ENCODE results near the gene GRIK1.

GRIK1 gene

GRCh38 chr21:29825345-29825744, 114.5 kb downstream of the GRIK1 start:
- no peak overlapping the region for H3K4me3 ChIP-seq (ENCODE audit: low read depth, low read length)
- TF ChIP-seq CTCF (IDR thresholded peaks at IDR 0.05; ENCODE audit: low read depth, low read length): no peak

GRCh38 chr21:29822064-29822463, 117.7 kb downstream of the GRIK1 start:
- TF ChIP-seq CTCF (IDR thresholded peaks at IDR 0.05; ENCODE audit: low read depth, low read length): no peak
- H3K4me3 ChIP-seq (ENCODE audit: low read depth, low read length): no peak overlapping the region

- no peak overlapping the region for H3K4me3 ChIP-seq (ENCODE audit: low read depth, low read length)
- no peak for TF ChIP-seq CTCF (IDR thresholded peaks at IDR 0.05; ENCODE audit: low read depth, low read length)
These were observed 118.6 kb downstream of the GRIK1 start for GRCh38 chr21:29821230-29821629.

GRCh38 chr21:29819675-29820326, 120.0 kb downstream of the GRIK1 start:
- no peak overlapping the region for H3K4me3 ChIP-seq (ENCODE audit: low read depth, low read length)
- no peak for TF ChIP-seq CTCF (IDR thresholded peaks at IDR 0.05; ENCODE audit: low read depth, low read length)

GRCh38 chr21:29818383-29818921, 121.3 kb downstream of the GRIK1 start:
- H3K4me3 ChIP-seq (ENCODE audit: low read depth, low read length): no peak overlapping the region
- TF ChIP-seq CTCF (IDR thresholded peaks at IDR 0.05; ENCODE audit: low read depth, low read length): no peak

- no peak for TF ChIP-seq CTCF (IDR thresholded peaks at IDR 0.05; ENCODE audit: low read depth, low read length)
These were observed 122.3 kb downstream of the GRIK1 start for GRCh38 chr21:29817450-29817849.

GRCh38 chr21:29812947-29813346, 126.8 kb downstream of the GRIK1 start:
- no peak for TF ChIP-seq CTCF (IDR thresholded peaks at IDR 0.05; ENCODE audit: low read depth, low read length)
- no peak overlapping the region for H3K4me3 ChIP-seq (ENCODE audit: low read depth, low read length)

More at GRCh38 chr21:29817450-29817849, 122.3 kb downstream of the GRIK1 start:
- no peak overlapping the region for H3K4me3 ChIP-seq (ENCODE audit: low read depth, low read length)

All from WI38 (cell line).